H9 (cell line): ENCODE data around the gene CACNA1D. TPM values are rescaled to one million over a fixed set of nuclear protein-coding genes. Genes with fewer than 3 reads are reported as not detected.

Experiments
- DNase-seq: peaks from one replicate; pipeline ENCODE4 v3.0.0-alpha.2; 2017
- H2AFZ ChIP-seq: one replicate; pipeline ENCODE4 v1.6.1; 2013; ENCODE audit warnings: mild to moderate bottlenecking, low read length, control low read depth, moderate library complexity
- H2AK5ac ChIP-seq: 2 replicates; pipeline ENCODE4 v1.6.1; 2013; ENCODE audit warnings: low read length, control low read depth, mixed read lengths; ENCODE audit not compliant: insufficient read length
- H2BK120ac ChIP-seq: one replicate; pipeline ENCODE4 v1.6.1; 2013; ENCODE audit warnings: low read depth, mild to moderate bottlenecking, low read length, control low read depth, inconsistent platforms; ENCODE audit not compliant: poor library complexity, severe bottlenecking
- H2BK12ac ChIP-seq: 2 replicates; pipeline ENCODE4 v1.6.1; 2013; ENCODE audit warnings: low read length, control low read depth, mixed read lengths, low read depth; ENCODE audit not compliant: insufficient read length
- H2BK15ac ChIP-seq: 2 replicates; pipeline ENCODE4 v1.6.1; 2013; ENCODE audit warnings: low read depth, low read length, control low read depth
- H2BK20ac ChIP-seq: one replicate; pipeline ENCODE4 v1.6.1; 2013; ENCODE audit warnings: low read depth, mild to moderate bottlenecking, low read length, control low read depth, inconsistent platforms; ENCODE audit not compliant: poor library complexity, severe bottlenecking
- H2BK5ac ChIP-seq: 2 replicates; pipeline ENCODE4 v1.6.1; 2013; ENCODE audit warnings: low read length, control low read depth, mixed read lengths; ENCODE audit not compliant: insufficient read length
- H3K14ac ChIP-seq: 2 replicates; pipeline ENCODE4 v1.6.1; 2013; ENCODE audit warnings: low read length, control low read depth; ENCODE audit not compliant: insufficient read depth
- H3K18ac ChIP-seq: 2 replicates; pipeline ENCODE4 v1.6.1; 2013; ENCODE audit warnings: low read depth, mild to moderate bottlenecking, mixed read lengths, low read length, control low read depth; ENCODE audit not compliant: insufficient read length
- H3K23ac ChIP-seq: 2 replicates; pipeline ENCODE4 v1.6.1; 2013; ENCODE audit warnings: low read length, control low read depth, mixed read lengths, low read depth; ENCODE audit not compliant: insufficient read length
- H3K23me2 ChIP-seq: 2 replicates; pipeline ENCODE4 v1.6.1; 2013; ENCODE audit warnings: low read depth, mild to moderate bottlenecking, mixed read lengths, low read length, control low read depth; ENCODE audit not compliant: insufficient read length, poor library complexity, severe bottlenecking
- H3K27ac ChIP-seq: 2 replicates; pipeline ENCODE4 v1.5.1; 2013; ENCODE audit warnings: low read length, control low read depth, mixed read lengths, low read depth; ENCODE audit not compliant: insufficient read length
- H3K27me3 ChIP-seq: 2 replicates; pipeline ENCODE4 v1.6.1; 2013; ENCODE audit warnings: low read length, control low read depth, inconsistent platforms; ENCODE audit not compliant: insufficient read depth
- H3K4ac ChIP-seq: 2 replicates; pipeline ENCODE4 v1.6.1; 2013; ENCODE audit warnings: low read depth, mild to moderate bottlenecking, control low read depth, inconsistent platforms, low read length, moderate library complexity
- H3K4me1 ChIP-seq: 2 replicates; pipeline ENCODE4 v1.6.1; 2013; ENCODE audit warnings: low read length, control low read depth, inconsistent platforms; ENCODE audit not compliant: insufficient read depth
- H3K4me2 ChIP-seq: 2 replicates; pipeline ENCODE4 v1.6.1; 2013; ENCODE audit warnings: low read length, control low read depth, mixed read lengths; ENCODE audit not compliant: insufficient read length, insufficient read depth
- H3K56ac ChIP-seq: 2 replicates; pipeline ENCODE4 v1.6.1; 2013; ENCODE audit warnings: low read depth, mild to moderate bottlenecking, mixed read lengths, low read length, control low read depth; ENCODE audit not compliant: insufficient read length
- H3K79me1 ChIP-seq: 2 replicates; pipeline ENCODE4 v1.6.1; 2013; ENCODE audit warnings: low read depth, mild to moderate bottlenecking, moderate library complexity, low read length, control low read depth, inconsistent platforms; ENCODE audit not compliant: insufficient read depth, poor library complexity, severe bottlenecking
- H3K79me2 ChIP-seq: 2 replicates; pipeline ENCODE4 v1.6.1; 2013; ENCODE audit warnings: low read length, control low read depth, inconsistent platforms; ENCODE audit not compliant: insufficient read depth
- H3K9ac ChIP-seq: 2 replicates; pipeline ENCODE4 v1.6.1; 2013; ENCODE audit warnings: low read length, control low read depth, mixed read lengths; ENCODE audit not compliant: insufficient read length; ENCODE audit errors: extremely low read depth
- H3K9me3 ChIP-seq: one replicate; pipeline ENCODE4 v1.6.1; 2013; ENCODE audit warnings: low read depth, low read length, inconsistent platforms; ENCODE audit not compliant: control insufficient read depth
- H3T11ph ChIP-seq: one replicate; pipeline ENCODE4 v1.6.1; 2013; ENCODE audit warnings: mild to moderate bottlenecking, low read length, control low read depth, inconsistent platforms
- H4K20me1 ChIP-seq: one replicate; pipeline ENCODE4 v1.6.1; 2013; ENCODE audit not compliant: control insufficient read depth, insufficient read length, insufficient read depth
- H4K5ac ChIP-seq: 2 replicates; pipeline ENCODE4 v1.6.1; 2013; ENCODE audit warnings: low read depth, mild to moderate bottlenecking, mixed read lengths, low read length, control low read depth; ENCODE audit not compliant: insufficient read length
- H4K8ac ChIP-seq: replicated peaks from 2 replicates; pipeline ENCODE4 v1.6.1; 2013; ENCODE audit warnings: low read length, control low read depth, mixed read lengths, low read depth; ENCODE audit not compliant: insufficient read length
- H4K91ac ChIP-seq: 2 replicates; pipeline ENCODE4 v1.6.1; 2013; ENCODE audit warnings: low read depth, mild to moderate bottlenecking, moderate library complexity, mixed read lengths, low read length, control low read depth; ENCODE audit not compliant: insufficient read length
- H3K27ac Mint-ChIP-seq, 3 experiments: 2 replicates in 2 of 3; 3 replicates in 1 of 3; pipeline ENCODE4 v1.8.0; 2020 to 2021; ENCODE audit warnings: mixed read lengths in 3 of 3, mild to moderate bottlenecking in 1 of 3, moderate library complexity in 1 of 3
- H3K27me3 Mint-ChIP-seq: 2 replicates; pipeline ENCODE4 v1.8.0; 2021; ENCODE audit warnings: low read depth, mild to moderate bottlenecking, moderate library complexity, mixed read lengths
- H3K36me3 Mint-ChIP-seq, 3 experiments: 2 replicates in 2 of 3; 3 replicates in 1 of 3; pipeline ENCODE4 v1.8.0; 2020 to 2021; ENCODE audit warnings: low read depth in 3 of 3, mixed read lengths in 3 of 3; ENCODE audit not compliant: insufficient read depth in 1 of 3
- H3K4me1 Mint-ChIP-seq, 2 experiments: 2 replicates each; pipeline ENCODE4 v1.8.0; 2020; ENCODE audit warnings: mixed read lengths in 2 of 2
- H3K4me3 Mint-ChIP-seq, 2 experiments: 2 replicates in 1 of 2; 3 replicates in 1 of 2; pipeline ENCODE4 v1.8.0; 2020 to 2021; ENCODE audit warnings: mild to moderate bottlenecking in 2 of 2, mixed read lengths in 2 of 2, moderate library complexity in 1 of 2
- H3K9me3 Mint-ChIP-seq, 2 experiments: 2 replicates in 1 of 2; 3 replicates in 1 of 2; pipeline ENCODE4 v1.8.0; 2020; ENCODE audit warnings: mild to moderate bottlenecking in 2 of 2, mixed read lengths in 2 of 2, moderate library complexity in 1 of 2
- WGBS: extraction: QIAGEN DNeasy Blood & Tissue Kit; methylation state at CpG from one replicate; pipeline ENCODE4 v1.1.7; 2013; ENCODE audit warnings: missing lambda C conversion rate, low lambda C conversion rate, mixed read lengths; ENCODE audit not compliant: insufficient read length; ENCODE audit errors: extremely low coverage; 5-methylcytosine and 5-hydroxymethylcytosine counted together
- total RNA-seq: library from RNA; stranded (reverse); gene quantifications from 2 replicates; pipeline ENCODE4 v1.2.1, GENCODE V29; 2021
- TF ChIP-seq, protein P1 (sequence below): fragments of 200-600 bp; sonication (generic); conservative IDR thresholded peaks from 3 replicates; pipeline ENCODE4 v1.8.0; 2021; ENCODE audit warnings: antibody characterized with exemption, mild to moderate bottlenecking

The CACNA1D gene
- total RNA-seq, 1 experiment from 2014 or later: 3.5 TPM

DNA sequence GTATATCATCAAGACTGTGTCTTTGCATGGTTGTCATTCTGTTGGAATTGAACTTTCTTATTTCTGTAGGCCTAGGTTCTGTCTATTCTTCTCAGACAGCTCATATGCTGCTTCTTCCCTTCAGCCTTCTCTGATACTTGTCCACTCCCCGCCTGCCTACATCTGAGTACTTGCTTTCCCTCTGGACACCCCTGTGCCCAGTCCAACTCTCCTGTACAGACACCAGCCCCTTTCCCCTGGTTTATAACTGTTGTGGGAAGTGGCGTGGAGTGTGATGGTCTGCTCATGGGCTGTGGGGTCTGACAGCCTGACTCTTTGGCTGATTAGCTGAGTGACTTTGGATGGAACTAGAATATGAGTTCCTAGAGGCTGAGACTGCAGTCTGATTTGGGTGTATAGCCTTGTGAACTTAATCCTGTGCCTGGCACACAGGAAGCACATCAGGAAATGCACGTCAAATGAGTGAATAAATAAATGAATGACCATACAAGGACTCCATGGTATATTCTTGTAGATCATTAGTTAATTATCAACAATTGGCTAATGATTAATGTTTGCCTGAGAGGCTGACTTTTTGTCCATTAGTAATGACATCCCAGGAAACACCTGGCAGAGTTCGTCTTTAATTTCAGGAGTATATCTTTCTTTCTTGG, 11.8 kb downstream of the CACNA1D start:
- no CpG with 5 or more reads among the region's 4 CpGs for WGBS
- H3K79me2 ChIP-seq: no peaks in the 10 kb centered on the region
- H2AFZ ChIP-seq: no peak overlapping the region
- H3K14ac ChIP-seq: no peak overlapping the region
- H3K36me3 Mint-ChIP-seq: no peaks in the 10 kb centered on the region
- H3K23ac ChIP-seq: no peak overlapping the region
- H2AK5ac ChIP-seq: no peak overlapping the region
- no peaks in the 10 kb centered on the region; the same call in 1 of the 2 replicates for H3K27me3 Mint-ChIP-seq
- no peak overlapping the region for H3K27ac Mint-ChIP-seq
- H3K79me1 ChIP-seq: no peaks in the 10 kb centered on the region
- H3K27me3 ChIP-seq: no peaks in the 10 kb centered on the region
- no peak overlapping the region for H4K91ac ChIP-seq
- no peaks in the 10 kb centered on the region for H3K9me3 Mint-ChIP-seq
- H3K4me1 ChIP-seq: no peaks in the 10 kb centered on the region; the same call in 1 of the 2 replicates
- no peaks in the 10 kb centered on the region for H3K9me3 ChIP-seq
- H3K4me2 ChIP-seq: no peak overlapping the region
- no peak overlapping the region for H2BK15ac ChIP-seq
- no peak overlapping the region for H2BK12ac ChIP-seq
- H2BK5ac ChIP-seq: peak overlapping the region; percentile 74
- no peak overlapping the region for H3K9ac ChIP-seq
- H3K27ac ChIP-seq: no peak overlapping the region
- no peak overlapping the region for H3K56ac ChIP-seq
- no peak overlapping the region for H2BK120ac ChIP-seq
- no peaks in the 10 kb centered on the region for H3K23me2 ChIP-seq
- no peak overlapping the region for H4K8ac ChIP-seq
- no peak overlapping the region for H3K4ac ChIP-seq
- no peaks in the 10 kb centered on the region for H4K20me1 ChIP-seq
- no peak overlapping the region for H3K18ac ChIP-seq
- H3K4me3 Mint-ChIP-seq: no peak overlapping the region
- no peak for DNase-seq
- H3T11ph ChIP-seq: no peak overlapping the region
- H3K4me1 Mint-ChIP-seq: peaks cover 14 to 23% of the 10 kb centered on the region in 2 experiments
- H4K5ac ChIP-seq: no peak overlapping the region
- H2BK20ac ChIP-seq: no peak overlapping the region
- TF ChIP-seq, protein P1, sequence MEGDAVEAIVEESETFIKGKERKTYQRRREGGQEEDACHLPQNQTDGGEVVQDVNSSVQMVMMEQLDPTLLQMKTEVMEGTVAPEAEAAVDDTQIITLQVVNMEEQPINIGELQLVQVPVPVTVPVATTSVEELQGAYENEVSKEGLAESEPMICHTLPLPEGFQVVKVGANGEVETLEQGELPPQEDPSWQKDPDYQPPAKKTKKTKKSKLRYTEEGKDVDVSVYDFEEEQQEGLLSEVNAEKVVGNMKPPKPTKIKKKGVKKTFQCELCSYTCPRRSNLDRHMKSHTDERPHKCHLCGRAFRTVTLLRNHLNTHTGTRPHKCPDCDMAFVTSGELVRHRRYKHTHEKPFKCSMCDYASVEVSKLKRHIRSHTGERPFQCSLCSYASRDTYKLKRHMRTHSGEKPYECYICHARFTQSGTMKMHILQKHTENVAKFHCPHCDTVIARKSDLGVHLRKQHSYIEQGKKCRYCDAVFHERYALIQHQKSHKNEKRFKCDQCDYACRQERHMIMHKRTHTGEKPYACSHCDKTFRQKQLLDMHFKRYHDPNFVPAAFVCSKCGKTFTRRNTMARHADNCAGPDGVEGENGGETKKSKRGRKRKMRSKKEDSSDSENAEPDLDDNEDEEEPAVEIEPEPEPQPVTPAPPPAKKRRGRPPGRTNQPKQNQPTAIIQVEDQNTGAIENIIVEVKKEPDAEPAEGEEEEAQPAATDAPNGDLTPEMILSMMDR: no peak
